SK-N-SH (cell line): ENCODE measurements around the gene PBX3. TPM values are rescaled to one million over a fixed set of nuclear protein-coding genes. Genes with fewer than 3 reads are reported as not detected.

Source experiments
- CTCF ChIA-PET: fragments of 300-600, 350-600 bp; formaldehyde crosslinking; extraction: SDS; loops from one replicate; lab custom pipeline; 2021; lab: Yijun Ruan, JAX
- POLR2A ChIA-PET: fragments of 350-600 bp; sonication (Branson Sonifier 250); formaldehyde crosslinking; extraction: SDS; loops from one replicate; lab custom pipeline; 2020; ENCODE audit warnings: antibody characterized with exemption, inconsistent platforms; lab: Yijun Ruan, JAX
- DNase-seq: peaks from one replicate; pipeline ENCODE4 v3.0.0; 2012
- H2AFZ ChIP-seq: fragments of 200-600 bp; sonication (generic); 2 replicates; pipeline ENCODE4 v1.8.1; 2016; ENCODE audit warnings: antibody characterized with exemption, mild to moderate bottlenecking, low read depth
- H3F3A ChIP-seq: fragments of 200-600 bp; sonication (generic); replicated peaks from 2 replicates; pipeline ENCODE3; 2016; ENCODE audit warnings: antibody characterized with exemption, mild to moderate bottlenecking; ENCODE audit not compliant: insufficient read depth
- H3K27ac ChIP-seq, 2 experiments: fragments of 200-500 bp in 1 of 2; fragments of 200-600 bp in 1 of 2; sonication (Bioruptor generic) in 1 of 2; sonication (generic), shearing (Covaris generic) in 1 of 2; 2 replicates each; pipeline versions ENCODE4 v1.5.1 to v1.6.1; 2014 to 2016; ENCODE audit warnings: low read depth in 2 of 2, inconsistent platforms in 1 of 2, low read length in 1 of 2, mild to moderate bottlenecking in 1 of 2, mixed read lengths in 1 of 2
- H3K27me3 ChIP-seq: fragments of 200-600 bp; sonication (generic), shearing (Covaris generic); 2 replicates; pipeline ENCODE4 v1.6.1; 2016; ENCODE audit warnings: mixed run types; ENCODE audit not compliant: insufficient read depth
- H3K36me3 ChIP-seq, 2 experiments: fragments of 200-500 bp in 1 of 2; fragments of 200-600 bp in 1 of 2; sonication (Bioruptor generic) in 1 of 2; sonication (generic) in 1 of 2; replicated peaks in 1 of 2; 2 replicates each; pipeline versions ENCODE3 to v1.5.1; 2014 to 2016; ENCODE audit warnings: low read length in 1 of 2, mild to moderate bottlenecking in 1 of 2; ENCODE audit not compliant: insufficient read depth in 2 of 2, control insufficient read depth in 1 of 2
- H3K4me1 ChIP-seq, 2 experiments: fragments of 200-500 bp in 1 of 2; fragments of 200-600 bp in 1 of 2; sonication (Bioruptor generic) in 1 of 2; sonication (generic), shearing (Covaris generic) in 1 of 2; 2 replicates each; pipeline versions ENCODE4 v1.5.1 to v1.6.1; 2014 to 2016; ENCODE audit warnings: low read depth in 1 of 2, low read length in 1 of 2, mixed run types in 1 of 2; ENCODE audit not compliant: insufficient read depth in 2 of 2, control insufficient read depth in 1 of 2
- H3K4me2 ChIP-seq: fragments of 200-600 bp; sonication (generic), shearing (Covaris generic); 2 replicates; pipeline ENCODE4 v1.6.1; 2017; ENCODE audit warnings: mixed run types
- H3K4me3 ChIP-seq, 2 experiments: fragments of 200-500 bp in 1 of 2; fragments of 200-600 bp in 1 of 2; sonication (Bioruptor generic) in 1 of 2; sonication (generic), shearing (Covaris generic) in 1 of 2; 2 replicates each; pipeline versions ENCODE4 v1.5.1 to v1.8.1; 2014 to 2016; ENCODE audit warnings: low read depth in 2 of 2, inconsistent platforms in 1 of 2, low read length in 1 of 2, mild to moderate bottlenecking in 1 of 2, mixed read lengths in 1 of 2, moderate library complexity in 1 of 2
- H3K79me2 ChIP-seq: fragments of 200-600 bp; sonication (generic); 2 replicates; pipeline ENCODE4 v1.8.1; 2017; ENCODE audit warnings: mild to moderate bottlenecking; ENCODE audit not compliant: insufficient read depth
- H3K9ac ChIP-seq: fragments of 200-600 bp; sonication (generic); 2 replicates; pipeline ENCODE4 v1.6.1; 2017; ENCODE audit warnings: mixed run types
- H3K9me2 ChIP-seq: fragments of 200-600 bp; sonication (generic); 2 replicates; pipeline ENCODE4 v1.6.1; 2017; ENCODE audit warnings: mixed run types
- H3K9me3 ChIP-seq: fragments of 200-600 bp; sonication (generic); 2 replicates; pipeline ENCODE4 v1.6.1; 2017; ENCODE audit warnings: mixed run types, mild to moderate bottlenecking, moderate library complexity
- H4K20me1 ChIP-seq: fragments of 200-600 bp; sonication (generic); 2 replicates; pipeline ENCODE4 v1.6.1; 2017; ENCODE audit warnings: mild to moderate bottlenecking, mixed run types; ENCODE audit not compliant: insufficient read depth
- CHD2 ChIP-seq: fragments of 150-350 bp; IDR thresholded peaks from 2 replicates; pipeline ENCODE4 v1.6.1; 2018; ENCODE audit warnings: low read length; ENCODE audit not compliant: partially characterized antibody
- FOSL2 ChIP-seq: IDR thresholded peaks from 2 replicates; pipeline ENCODE4 v1.4.0; 2012; ENCODE audit warnings: low read depth, mild to moderate bottlenecking, moderate library complexity, borderline replicate concordance
- FOXJ3 ChIP-seq: sonication (generic); formaldehyde crosslinking; IDR thresholded peaks from 2 replicates; pipeline ENCODE4 v1.5.1; 2020; ENCODE audit warnings: mild to moderate bottlenecking, missing genetic modification reagents
- FOXM1 ChIP-seq: IDR thresholded peaks from 2 replicates; pipeline ENCODE4 v1.4.0; 2012; ENCODE audit warnings: low read depth, mild to moderate bottlenecking
- GABPA ChIP-seq: IDR thresholded peaks from 2 replicates; pipeline ENCODE4 v1.4.0; 2012; ENCODE audit warnings: low read depth, mild to moderate bottlenecking
- GATA2 ChIP-seq: sonication (generic); formaldehyde crosslinking; IDR thresholded peaks from 2 replicates; pipeline ENCODE4 v1.5.0; 2020; ENCODE audit warnings: mild to moderate bottlenecking, missing genetic modification reagents
- JUND ChIP-seq: IDR thresholded peaks from 2 replicates; pipeline ENCODE4 v1.4.0; 2012
- NRF1 ChIP-seq: IDR thresholded peaks from 2 replicates; pipeline ENCODE4 v1.6.1; 2012; ENCODE audit warnings: low read depth, mild to moderate bottlenecking, low read length
- RCOR1 ChIP-seq: fragments of 150-350 bp; IDR thresholded peaks from 2 replicates; pipeline ENCODE4 v1.6.1; 2017; ENCODE audit warnings: antibody characterized with exemption, low read length
- RFX5 ChIP-seq: IDR thresholded peaks from 2 replicates; pipeline ENCODE4 v1.6.1; 2012; ENCODE audit warnings: mild to moderate bottlenecking, improper control_type of control experiment, low read length
- RXRA ChIP-seq: IDR thresholded peaks from 2 replicates; pipeline ENCODE4 v1.4.0; 2012; ENCODE audit warnings: low read depth, mild to moderate bottlenecking, borderline replicate concordance
- SIN3A ChIP-seq: IDR thresholded peaks from 2 replicates; pipeline ENCODE4 v1.6.1; 2012; ENCODE audit warnings: low read depth, mild to moderate bottlenecking, low read length, moderate library complexity, borderline replicate concordance
- SMC3 ChIP-seq: IDR thresholded peaks from 2 replicates; pipeline ENCODE4 v1.6.1; 2012; ENCODE audit warnings: low read depth, low read length, improper control_type of control experiment
- TAF1 ChIP-seq: IDR thresholded peaks from 2 replicates; pipeline ENCODE4 v1.6.1; 2012; ENCODE audit warnings: low read depth, mild to moderate bottlenecking, low read length, moderate library complexity, borderline replicate concordance
- TCF12 ChIP-seq: IDR thresholded peaks from 2 replicates; pipeline ENCODE4 v1.4.0; 2012
- TEAD4 ChIP-seq: IDR thresholded peaks from 2 replicates; pipeline ENCODE4 v1.4.0; 2012; ENCODE audit warnings: mild to moderate bottlenecking, borderline replicate concordance; ENCODE audit not compliant: insufficient read depth
- WGBS: methylation state at CpG from one replicate; pipeline ENCODE4 v1.1.6; 2017; ENCODE audit warnings: low lambda C conversion rate; 5-methylcytosine and 5-hydroxymethylcytosine counted together
- polyA plus RNA-seq, 3 experiments: library from polyadenylated mRNA; depleted of rRNA; stranded (reverse); fragments of >200 nt; gene quantifications; 2 replicates each; pipeline ENCODE4 v1.2.3, GENCODE V29; 2012
- TF ChIP-seq, protein P1 (sequence below): IDR thresholded peaks from 2 replicates; pipeline ENCODE4 v1.6.1; 2012; ENCODE audit warnings: mild to moderate bottlenecking, low read depth, low read length, moderate library complexity
- TF ChIP-seq, protein P2 (sequence below): IDR thresholded peaks from 2 replicates; pipeline ENCODE4; 2012
- TF ChIP-seq, protein P3 (sequence below): fragments of 200-600 bp; sonication (generic); IDR thresholded peaks from 2 replicates; pipeline ENCODE4 v1.6.1; 2017; ENCODE audit warnings: antibody characterized with exemption, mild to moderate bottlenecking, moderate library complexity

Gene PBX3
- polyA plus RNA-seq, 1 of the 3 experiments (the other 2 are of a cell fraction): 73.0 TPM

DNA sequence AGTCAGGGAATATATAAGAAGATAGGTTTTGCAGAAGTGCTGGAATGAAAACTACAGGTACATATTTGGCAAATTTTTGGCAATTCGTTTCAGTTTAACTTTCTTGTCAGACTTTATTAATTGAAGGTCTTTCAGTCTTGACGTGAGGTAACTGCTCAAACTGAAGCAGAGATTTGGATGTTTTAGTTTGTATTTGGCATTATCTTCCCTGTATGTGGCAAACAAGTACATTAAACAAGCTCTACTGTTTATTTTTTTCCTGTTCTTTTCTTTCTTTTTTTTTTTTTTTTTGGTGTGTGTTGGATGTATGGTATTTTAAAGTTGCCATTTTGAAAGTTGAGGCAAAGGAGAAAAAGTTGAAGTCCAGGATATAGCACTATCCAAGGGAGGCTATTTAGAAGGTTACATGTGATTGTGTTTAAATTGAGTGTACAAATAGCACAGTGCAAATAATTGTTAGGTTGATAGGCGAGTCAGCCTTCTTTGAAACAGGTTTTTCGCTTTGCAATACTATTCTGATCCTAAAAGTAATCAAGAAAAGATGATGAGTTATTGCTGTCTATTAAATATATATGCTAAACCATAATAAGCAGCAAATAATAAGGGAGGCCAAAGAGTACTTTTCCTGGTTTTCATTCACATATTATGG is 2.2 kb downstream of the PBX3 start:
- DNase-seq: no peak
- peaks cover 28% of the 10 kb centered on the region for H3F3A ChIP-seq
- H2AFZ ChIP-seq: no peak overlapping the region
- peak overlapping the region; percentile 91 to 97 for H3K27ac ChIP-seq
- H4K20me1 ChIP-seq: 0 out of 2 replicates have a peak, but pooled peaks cover 3% of the 10 kb centered on the region
- peak overlapping the region; percentile 96 for H3K9ac ChIP-seq
- WGBS: 25% methylated on average over 4 of the region's 4 CpGs
- H3K9me3 ChIP-seq: no peaks in the 10 kb centered on the region
- ChIA-PET POLR2A (interaction anchor here (0.6 kb wide), 1 partner anchor 32 kb away, joined by 4 read pairs; no protein-coding TSS in a partner anchor), CTCF (interaction anchor here (0.9 to 1.9 kb wide), 6 partner anchors 10 to 198 kb away, joined by 3 to 5 read pairs (median 3); no protein-coding TSS in a partner anchor)
- peak overlapping the region; percentile 84 to 96 for H3K4me3 ChIP-seq
- H3K9me2 ChIP-seq: no peaks in the 10 kb centered on the region
- peaks cover 72% of the 10 kb centered on the region for H3K79me2 ChIP-seq
- H3K27me3 ChIP-seq: no peaks in the 10 kb centered on the region
- no peak for TF ChIP-seq GABPA
- peaks cover 20 to 29% of the 10 kb centered on the region in 2 experiments for H3K4me1 ChIP-seq
- peaks cover 47 to 54% of the 10 kb centered on the region in 2 experiments for H3K36me3 ChIP-seq
- H3K4me2 ChIP-seq: peak overlapping the region; percentile 90

DNA sequence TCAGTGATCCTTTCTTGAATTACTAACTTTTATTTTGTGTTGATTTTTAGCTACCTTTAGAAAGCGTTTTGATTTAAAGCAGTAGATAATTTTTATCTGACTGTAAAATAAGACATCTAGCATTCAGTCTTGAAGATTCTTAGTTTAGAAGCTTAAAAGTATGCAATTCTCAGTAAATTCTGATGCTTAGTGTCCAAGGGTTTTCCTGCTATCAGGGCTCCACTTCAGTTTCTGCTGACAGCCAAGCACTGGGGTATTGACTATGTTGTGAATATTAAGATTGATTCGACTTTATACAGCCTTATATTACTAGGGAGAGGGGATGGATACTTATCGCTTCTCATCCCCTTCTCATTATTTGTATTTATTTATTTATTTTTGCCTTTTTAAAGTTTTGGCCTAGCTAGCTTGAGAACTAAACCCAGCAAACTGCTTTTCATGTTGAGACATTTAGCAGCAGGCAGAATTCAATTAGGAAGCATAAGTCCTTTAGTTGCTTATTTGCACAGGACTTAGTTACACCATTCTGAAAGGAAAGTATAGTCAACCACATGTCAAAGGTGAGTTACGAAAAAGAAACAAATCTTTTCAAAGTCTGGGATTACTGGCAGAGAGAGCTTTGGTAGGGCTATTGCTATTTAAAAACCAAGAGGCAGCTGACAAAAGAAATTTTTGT is 2.9 kb downstream of the PBX3 start:
- CTCF ChIA-PET: interaction anchor here (0.7 to 1.9 kb wide), 8 partner anchors 13 to 649 kb away, joined by 3 to 5 read pairs (median 3); no protein-coding TSS in a partner anchor
- peak; percentile 19 for DNase-seq
- Histone ChIP-seq H3K9me2 (no peaks in the 10 kb centered on the region), H3K36me3 (peaks cover 51 to 61% of the 10 kb centered on the region in 2 experiments), H3K4me1 (peaks cover 17 to 35% of the 10 kb centered on the region in 2 experiments), H3K9ac (peak overlapping the region; percentile 96), H3K79me2 (peaks cover 78% of the 10 kb centered on the region), H3K4me2 (peak overlapping the region; percentile 90), H4K20me1 (0 out of 2 replicates have a peak, but pooled peaks cover 3% of the 10 kb centered on the region), H3K4me3 (peak overlapping the region; percentile 84 to 96), H3F3A (peaks cover 27% of the 10 kb centered on the region), H2AFZ (no peak overlapping the region), H3K27ac (peak overlapping the region; percentile 91 to 97), H3K9me3 (no peaks in the 10 kb centered on the region), H3K27me3 (no peaks in the 10 kb centered on the region)
- TF ChIP-seq SMC3 (no peak), FOXJ3 (no peak), TEAD4 (no peak), RFX5 (no peak), GABPA (no peak), JUND (no peak), RCOR1 (no peak), CHD2 (no peak), TAF1 (no peak), FOSL2 (no peak), GATA2 (CRISPR knock-in tag) (no peak), NRF1 (no peak), TCF12 (no peak), RXRA (no peak), SIN3A (no peak), FOXM1 (no peak)
- TF ChIP-seq, protein P1, sequence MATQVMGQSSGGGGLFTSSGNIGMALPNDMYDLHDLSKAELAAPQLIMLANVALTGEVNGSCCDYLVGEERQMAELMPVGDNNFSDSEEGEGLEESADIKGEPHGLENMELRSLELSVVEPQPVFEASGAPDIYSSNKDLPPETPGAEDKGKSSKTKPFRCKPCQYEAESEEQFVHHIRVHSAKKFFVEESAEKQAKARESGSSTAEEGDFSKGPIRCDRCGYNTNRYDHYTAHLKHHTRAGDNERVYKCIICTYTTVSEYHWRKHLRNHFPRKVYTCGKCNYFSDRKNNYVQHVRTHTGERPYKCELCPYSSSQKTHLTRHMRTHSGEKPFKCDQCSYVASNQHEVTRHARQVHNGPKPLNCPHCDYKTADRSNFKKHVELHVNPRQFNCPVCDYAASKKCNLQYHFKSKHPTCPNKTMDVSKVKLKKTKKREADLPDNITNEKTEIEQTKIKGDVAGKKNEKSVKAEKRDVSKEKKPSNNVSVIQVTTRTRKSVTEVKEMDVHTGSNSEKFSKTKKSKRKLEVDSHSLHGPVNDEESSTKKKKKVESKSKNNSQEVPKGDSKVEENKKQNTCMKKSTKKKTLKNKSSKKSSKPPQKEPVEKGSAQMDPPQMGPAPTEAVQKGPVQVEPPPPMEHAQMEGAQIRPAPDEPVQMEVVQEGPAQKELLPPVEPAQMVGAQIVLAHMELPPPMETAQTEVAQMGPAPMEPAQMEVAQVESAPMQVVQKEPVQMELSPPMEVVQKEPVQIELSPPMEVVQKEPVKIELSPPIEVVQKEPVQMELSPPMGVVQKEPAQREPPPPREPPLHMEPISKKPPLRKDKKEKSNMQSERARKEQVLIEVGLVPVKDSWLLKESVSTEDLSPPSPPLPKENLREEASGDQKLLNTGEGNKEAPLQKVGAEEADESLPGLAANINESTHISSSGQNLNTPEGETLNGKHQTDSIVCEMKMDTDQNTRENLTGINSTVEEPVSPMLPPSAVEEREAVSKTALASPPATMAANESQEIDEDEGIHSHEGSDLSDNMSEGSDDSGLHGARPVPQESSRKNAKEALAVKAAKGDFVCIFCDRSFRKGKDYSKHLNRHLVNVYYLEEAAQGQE: no peak
- TF ChIP-seq, protein P2, sequence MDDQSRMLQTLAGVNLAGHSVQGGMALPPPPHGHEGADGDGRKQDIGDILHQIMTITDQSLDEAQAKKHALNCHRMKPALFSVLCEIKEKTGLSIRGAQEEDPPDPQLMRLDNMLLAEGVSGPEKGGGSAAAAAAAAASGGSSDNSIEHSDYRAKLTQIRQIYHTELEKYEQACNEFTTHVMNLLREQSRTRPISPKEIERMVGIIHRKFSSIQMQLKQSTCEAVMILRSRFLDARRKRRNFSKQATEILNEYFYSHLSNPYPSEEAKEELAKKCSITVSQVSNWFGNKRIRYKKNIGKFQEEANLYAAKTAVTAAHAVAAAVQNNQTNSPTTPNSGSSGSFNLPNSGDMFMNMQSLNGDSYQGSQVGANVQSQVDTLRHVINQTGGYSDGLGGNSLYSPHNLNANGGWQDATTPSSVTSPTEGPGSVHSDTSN: no peak
- TF ChIP-seq, protein P3, sequence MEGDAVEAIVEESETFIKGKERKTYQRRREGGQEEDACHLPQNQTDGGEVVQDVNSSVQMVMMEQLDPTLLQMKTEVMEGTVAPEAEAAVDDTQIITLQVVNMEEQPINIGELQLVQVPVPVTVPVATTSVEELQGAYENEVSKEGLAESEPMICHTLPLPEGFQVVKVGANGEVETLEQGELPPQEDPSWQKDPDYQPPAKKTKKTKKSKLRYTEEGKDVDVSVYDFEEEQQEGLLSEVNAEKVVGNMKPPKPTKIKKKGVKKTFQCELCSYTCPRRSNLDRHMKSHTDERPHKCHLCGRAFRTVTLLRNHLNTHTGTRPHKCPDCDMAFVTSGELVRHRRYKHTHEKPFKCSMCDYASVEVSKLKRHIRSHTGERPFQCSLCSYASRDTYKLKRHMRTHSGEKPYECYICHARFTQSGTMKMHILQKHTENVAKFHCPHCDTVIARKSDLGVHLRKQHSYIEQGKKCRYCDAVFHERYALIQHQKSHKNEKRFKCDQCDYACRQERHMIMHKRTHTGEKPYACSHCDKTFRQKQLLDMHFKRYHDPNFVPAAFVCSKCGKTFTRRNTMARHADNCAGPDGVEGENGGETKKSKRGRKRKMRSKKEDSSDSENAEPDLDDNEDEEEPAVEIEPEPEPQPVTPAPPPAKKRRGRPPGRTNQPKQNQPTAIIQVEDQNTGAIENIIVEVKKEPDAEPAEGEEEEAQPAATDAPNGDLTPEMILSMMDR: no peak
- 21% methylated on average over 4 of the region's 4 CpGs for WGBS
- POLR2A ChIA-PET: interaction anchor here (1.0 kb wide), 1 partner anchor 43 kb away, joined by 3 read pairs; the partner anchor contains the start of gene MAPKAP1
